ENCODE results near the gene PRR20A. TPM values are rescaled to one million over a fixed set of nuclear protein-coding genes. Genes with fewer than 3 reads are reported as not detected.

The PRR20A gene
- total RNA-seq, 1 donor, result not detected

Other genes with a start within 250 kb of the PRR20A start
- not detected for gene PRR20B, start 6.6 kb downstream of the PRR20A start, total RNA-seq
- not detected for gene PRR20C, start 13.1 kb downstream of the PRR20A start, total RNA-seq
- not detected for gene PRR20D, start 19.7 kb downstream of the PRR20A start, total RNA-seq
- not detected for gene PRR20E, start 26.3 kb downstream of the PRR20A start, total RNA-seq